GM23248 (cell line): Measurements from ENCODE around the gene DNASE1L2. TPM values are rescaled to one million over a fixed set of nuclear protein-coding genes. Genes with fewer than 3 reads are reported as not detected.

ENCODE experiments used
- DNase-seq: peaks from one replicate; pipeline ENCODE4 v3.0.0-alpha.2; 2015
- H2AFZ ChIP-seq: fragments of 200-600 bp; sonication (generic); 2 replicates; pipeline ENCODE4 v1.6.1; 2016; ENCODE audit warnings: antibody characterized with exemption
- H3F3A ChIP-seq: fragments of 200-600 bp; sonication (generic); 2 replicates; pipeline ENCODE4 v1.6.1; 2016; ENCODE audit warnings: mild to moderate bottlenecking, antibody characterized with exemption, mixed run types; ENCODE audit not compliant: insufficient read depth
- H3K27ac ChIP-seq: fragments of 200-600 bp; sonication (generic); 2 replicates; pipeline ENCODE4 v1.5.1; 2016; ENCODE audit warnings: mild to moderate bottlenecking
- H3K27me3 ChIP-seq: fragments of 200-600 bp; sonication (generic); replicated peaks from 2 replicates; pipeline ENCODE4 v1.6.1; 2016; ENCODE audit warnings: mild to moderate bottlenecking; ENCODE audit not compliant: insufficient read depth
- H3K36me3 ChIP-seq: fragments of 200-600 bp; sonication (generic); 2 replicates; pipeline ENCODE4 v1.6.1; 2016; ENCODE audit warnings: low read depth, mild to moderate bottlenecking
- H3K4me1 ChIP-seq: fragments of 200-600 bp; sonication (generic); 2 replicates; pipeline ENCODE4 v1.6.1; 2016; ENCODE audit warnings: mild to moderate bottlenecking; ENCODE audit not compliant: insufficient read depth
- H3K4me2 ChIP-seq: fragments of 200-600 bp; sonication (generic); one replicate; pipeline ENCODE4 v1.6.1; 2016; ENCODE audit warnings: mild to moderate bottlenecking; ENCODE audit not compliant: unreplicated experiment
- H3K4me3 ChIP-seq: fragments of 200-600 bp; sonication (generic); 2 replicates; pipeline ENCODE4 v1.5.1; 2016; ENCODE audit warnings: mild to moderate bottlenecking
- H3K79me2 ChIP-seq: fragments of 200-600 bp; sonication (generic); 2 replicates; pipeline ENCODE4 v1.6.1; 2016; ENCODE audit warnings: mild to moderate bottlenecking; ENCODE audit not compliant: insufficient read depth
- H3K9ac ChIP-seq: fragments of 200-600 bp; sonication (generic); 2 replicates; pipeline ENCODE4 v1.6.1; 2016; ENCODE audit warnings: mild to moderate bottlenecking
- H3K9me2 ChIP-seq: fragments of 200-600 bp; sonication (generic); 2 replicates; pipeline ENCODE4 v1.6.1; 2016; ENCODE audit warnings: mixed run types, mild to moderate bottlenecking, moderate library complexity; ENCODE audit not compliant: insufficient read depth
- H3K9me3 ChIP-seq: fragments of 200-600 bp; sonication (generic); one replicate; pipeline ENCODE4 v1.6.1; 2017; ENCODE audit warnings: low read depth
- H4K20me1 ChIP-seq: fragments of 200-600 bp; sonication (generic); 2 replicates; pipeline ENCODE4 v1.6.0; 2016; ENCODE audit not compliant: insufficient read depth
- EZH2 ChIP-seq: fragments of 200-600 bp; sonication (generic); IDR thresholded peaks from 2 replicates; pipeline ENCODE4 v1.6.1; 2018; ENCODE audit warnings: antibody characterized with exemption, mild to moderate bottlenecking; ENCODE audit not compliant: insufficient read depth, poor library complexity, severe bottlenecking
- EZH2phosphoT487 ChIP-seq: fragments of 200-600 bp; sonication (generic); IDR thresholded peaks from 2 replicates; pipeline ENCODE4 v1.6.1; 2018; ENCODE audit warnings: antibody characterized with exemption, moderate library complexity, mild to moderate bottlenecking, low read depth; ENCODE audit not compliant: insufficient read depth
- WGBS, 2 experiments: methylation state at CpG; one replicate each; pipeline ENCODE4 v1.1.6; 2015 to 2017; ENCODE audit warnings: low lambda C conversion rate in 2 of 2, low coverage in 1 of 2; ENCODE audit errors: missing lambda C conversion rate in 2 of 2; 5-methylcytosine and 5-hydroxymethylcytosine counted together
- in situ Hi-C: fragments of 300-500 bp; cut with MboI; formaldehyde crosslinking; loops from 2 replicates; pipeline ENCODE4 v1.15.0; 2020
- polyA plus RNA-seq: library from polyadenylated mRNA; unstranded; fragments of >200 nt; fragmentation: Nextera tagmentation; extraction: Ambion mirVana; gene quantifications from 2 replicates; pipeline ENCODE4 v1.2.1, GENCODE V29; 2016
- total RNA-seq: library from RNA; depleted of rRNA; stranded (reverse); fragments of >200 nt; shearing (Covaris generic); gene quantifications from 2 replicates; pipeline ENCODE4 v1.2.3, GENCODE V29; 2014

The DNASE1L2 gene
- total and polyA plus RNA-seq, 2 experiments from 2014 or later: 0.89 TPM; not detected in 1

DNA sequence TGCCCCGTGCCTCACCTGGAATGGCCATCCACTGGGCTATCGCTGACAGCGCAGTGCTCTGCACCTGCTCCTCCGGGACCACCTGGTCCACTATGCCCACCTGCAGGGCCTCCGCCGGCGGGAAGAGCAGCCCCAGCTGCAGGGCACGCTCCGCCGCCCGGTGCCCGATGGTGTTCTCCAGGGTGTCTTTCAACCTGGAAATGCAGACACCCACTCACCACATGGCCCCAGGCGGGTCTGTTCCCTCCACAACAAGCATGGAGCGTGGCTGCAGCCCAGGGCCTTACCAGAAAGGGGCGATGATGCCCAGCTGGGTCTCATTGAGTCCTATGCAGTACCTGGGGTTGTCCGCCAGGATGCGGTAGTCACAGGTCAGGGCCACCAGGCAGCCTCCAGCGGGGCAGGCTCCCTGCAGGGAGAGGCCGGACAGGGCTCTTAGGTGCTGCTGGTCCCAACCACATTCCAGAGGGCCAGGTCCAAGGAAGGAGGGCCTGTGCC, 6.8 kb downstream of the DNASE1L2 start:
- no peaks in the 10 kb centered on the region for H3K27me3 ChIP-seq
- no peak overlapping the region for H3K4me2 ChIP-seq
- no peak for DNase-seq
- TF ChIP-seq EZH2 (no peak), EZH2phosphoT487 (no peak)
- H3K36me3 ChIP-seq: peaks cover 12% of the 10 kb centered on the region; the same call in 1 of the 2 replicates
- no peak overlapping the region for H3K9ac ChIP-seq
- H3K9me3 ChIP-seq: no peaks in the 10 kb centered on the region
- H3K27ac ChIP-seq: no peak overlapping the region
- 99% methylated on average over 19 of the region's 19 CpGs for WGBS, 2 experiments
- no peaks in the 10 kb centered on the region for H4K20me1 ChIP-seq
- no peak overlapping the region for H2AFZ ChIP-seq
- H3K79me2 ChIP-seq: peaks cover 14% of the 10 kb centered on the region
- in situ Hi-C loops: no loop called here
- no peaks in the 10 kb centered on the region for H3F3A ChIP-seq
- no peaks in the 10 kb centered on the region for H3K4me1 ChIP-seq
- no peaks in the 10 kb centered on the region for H3K9me2 ChIP-seq
- H3K4me3 ChIP-seq: no peak overlapping the region

DNA sequence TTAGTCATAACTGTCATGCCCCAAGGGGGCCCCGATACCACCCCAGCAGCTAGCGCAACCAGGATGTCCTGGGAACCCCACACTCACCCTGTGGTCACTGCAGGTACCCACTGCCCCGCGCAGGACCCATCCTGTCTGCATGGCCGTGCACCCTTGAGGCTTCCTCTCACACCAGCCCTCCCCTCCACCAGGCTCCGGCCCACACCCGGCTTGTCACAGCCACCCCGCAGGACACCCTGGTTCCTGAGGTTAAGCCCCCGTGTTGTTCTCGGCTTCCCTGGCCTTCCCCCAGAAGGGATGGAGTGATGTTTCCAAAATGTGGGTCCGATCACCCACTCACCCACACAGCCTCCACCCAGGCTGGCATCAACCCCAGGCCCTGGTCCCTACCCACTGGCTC, 7.5 kb downstream of the DNASE1L2 start:
- Histone ChIP-seq H3K79me2 (peaks cover 21% of the 10 kb centered on the region), H3F3A (no peaks in the 10 kb centered on the region), H3K4me1 (no peaks in the 10 kb centered on the region), H4K20me1 (no peaks in the 10 kb centered on the region), H3K36me3 (peaks cover 12% of the 10 kb centered on the region; the same call in 1 of the 2 replicates), H3K4me3 (no peak overlapping the region), H3K27ac (no peak overlapping the region), H3K4me2 (no peak overlapping the region), H3K9ac (no peak overlapping the region), H3K27me3 (no peaks in the 10 kb centered on the region), H3K9me3 (no peaks in the 10 kb centered on the region), H3K9me2 (no peaks in the 10 kb centered on the region), H2AFZ (no peak overlapping the region)
- in situ Hi-C loops: no loop called here
- TF ChIP-seq EZH2 (no peak), EZH2phosphoT487 (no peak)
- WGBS, 2 experiments: 92 to 93% methylated on average over 8 to 11 of the region's 11 CpGs
- DNase-seq: no peak

DNA sequence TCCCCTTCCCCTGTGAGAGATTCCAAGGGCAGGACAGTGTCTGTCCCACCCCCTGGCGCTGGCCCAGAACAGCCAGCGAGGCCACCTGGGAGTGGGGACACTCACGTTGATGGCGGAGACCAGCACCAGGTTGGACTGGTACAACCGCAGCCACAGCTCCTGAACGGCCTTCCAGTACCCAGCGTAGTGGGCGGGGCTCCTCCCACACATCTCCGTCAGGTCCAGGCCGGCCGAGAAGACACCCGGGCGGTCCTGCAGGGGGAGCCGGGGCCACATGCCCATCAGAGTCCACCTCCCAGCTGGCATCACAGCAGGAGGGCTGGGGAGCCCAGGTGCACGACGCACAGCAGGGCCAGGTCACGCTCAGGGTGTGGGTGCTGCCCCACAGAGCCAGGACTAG, 8.1 kb downstream of the DNASE1L2 start:
- no peaks in the 10 kb centered on the region for H3K9me3 ChIP-seq
- H3F3A ChIP-seq: no peaks in the 10 kb centered on the region
- H3K27me3 ChIP-seq: no peaks in the 10 kb centered on the region
- no peak overlapping the region for H3K4me2 ChIP-seq
- no peaks in the 10 kb centered on the region for H3K4me1 ChIP-seq
- H3K9me2 ChIP-seq: no peaks in the 10 kb centered on the region
- H3K4me3 ChIP-seq: no peak overlapping the region
- WGBS, 2 experiments: 86 to 87% methylated on average over 13 to 17 of the region's 17 CpGs
- TF ChIP-seq EZH2 (no peak), EZH2phosphoT487 (no peak)
- no peak overlapping the region for H2AFZ ChIP-seq
- in situ Hi-C loops: no loop called here
- peaks cover 25% of the 10 kb centered on the region for H3K79me2 ChIP-seq
- H3K9ac ChIP-seq: no peak overlapping the region
- no peaks in the 10 kb centered on the region for H4K20me1 ChIP-seq
- H3K36me3 ChIP-seq: peaks cover 12% of the 10 kb centered on the region; the same call in 1 of the 2 replicates
- no peak overlapping the region for H3K27ac ChIP-seq
- DNase-seq: no peak

DNA sequence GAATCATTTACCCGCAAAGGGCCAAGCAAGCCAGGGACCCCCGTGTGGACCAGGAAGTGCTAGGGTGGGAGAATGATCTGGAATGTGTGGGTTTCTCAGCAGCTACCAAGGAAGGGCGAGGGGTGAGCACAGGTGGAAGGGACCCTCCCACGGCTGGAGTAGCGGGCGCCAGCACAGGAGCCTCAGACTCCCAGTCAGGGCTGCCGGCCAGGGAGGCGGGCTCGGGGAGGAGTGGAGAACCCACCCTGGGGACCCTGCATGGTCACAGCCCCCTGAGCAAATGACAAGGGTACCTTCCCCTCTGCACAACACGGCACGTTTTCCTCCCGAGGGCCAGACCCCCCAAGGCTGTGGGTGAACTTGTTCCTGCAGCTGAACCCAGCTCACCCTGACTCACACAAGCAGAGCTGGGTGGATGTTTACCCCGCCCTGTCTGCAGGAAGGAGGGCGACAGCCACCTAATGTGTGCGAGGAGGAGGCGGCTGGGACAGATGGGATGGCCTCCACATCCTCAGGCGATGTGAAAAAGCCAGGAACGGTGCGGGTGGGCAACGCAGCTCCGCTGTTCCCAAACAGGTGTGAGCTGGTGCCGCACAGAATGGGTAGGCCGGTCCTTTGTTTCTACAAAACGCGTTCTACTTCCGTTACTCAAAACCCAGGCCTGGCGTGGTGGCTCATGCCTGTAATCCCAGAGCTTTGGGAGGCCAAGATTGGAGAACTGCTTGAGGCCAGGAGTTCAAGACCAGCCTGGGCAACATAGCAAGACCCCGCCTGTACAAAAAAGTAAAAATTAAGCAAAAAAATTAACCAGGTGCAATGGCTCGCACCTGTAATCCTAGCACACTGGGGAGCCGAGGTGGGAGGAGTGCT, 8.9 kb downstream of the DNASE1L2 start:
- no peak for DNase-seq
- Histone ChIP-seq H3K9ac (no peak overlapping the region), H3K4me2 (no peak overlapping the region), H3K4me1 (peaks cover 5% of the 10 kb centered on the region; the same call in 1 of the 2 replicates), H3F3A (no peaks in the 10 kb centered on the region), H4K20me1 (no peaks in the 10 kb centered on the region), H3K4me3 (no peak overlapping the region), H3K9me2 (no peaks in the 10 kb centered on the region), H2AFZ (no peak overlapping the region), H3K27ac (no peak overlapping the region), H3K9me3 (no peaks in the 10 kb centered on the region), H3K27me3 (no peaks in the 10 kb centered on the region), H3K36me3 (peaks cover 12% of the 10 kb centered on the region; the same call in 1 of the 2 replicates), H3K79me2 (peaks cover 32% of the 10 kb centered on the region)
- TF ChIP-seq EZH2: no peak
- no peak for TF ChIP-seq EZH2phosphoT487
- in situ Hi-C loops: no loop called here
- WGBS, 2 experiments: 90 to 92% methylated on average over 27 to 30 of the region's 30 CpGs
